KMS-11 (cell line): ENCODE results near the gene PGLYRP2.

Experiments
- H2AFZ ChIP-seq: fragments of 200-600 bp; sonication (generic); 2 replicates; pipeline ENCODE4 v1.6.1; 2016; ENCODE audit warnings: antibody characterized with exemption, mixed run types, low read depth
- H3K27ac ChIP-seq: fragments of 200-600 bp; sonication (generic); 2 replicates; pipeline ENCODE4 v1.6.1; 2016; ENCODE audit warnings: mild to moderate bottlenecking, mixed run types
- H3K27me3 ChIP-seq: fragments of 200-600 bp; sonication (generic); 2 replicates; pipeline ENCODE4 v1.6.1; 2017; ENCODE audit warnings: mild to moderate bottlenecking, low read depth, mixed run types, moderate library complexity; ENCODE audit not compliant: insufficient read depth
- H3K36me3 ChIP-seq: fragments of 200-600 bp; sonication (generic); 2 replicates; pipeline ENCODE4 v1.6.1; 2017; ENCODE audit warnings: mild to moderate bottlenecking, mixed run types; ENCODE audit not compliant: insufficient read depth
- H3K4me1 ChIP-seq: fragments of 200-600 bp; sonication (generic); 2 replicates; pipeline ENCODE4 v1.6.1; 2016; ENCODE audit warnings: mild to moderate bottlenecking, low read depth, mixed run types; ENCODE audit not compliant: poor library complexity, severe bottlenecking
- H3K4me2 ChIP-seq: fragments of 200-600 bp; sonication (generic); 2 replicates; pipeline ENCODE4 v1.7.0; 2016; ENCODE audit warnings: mild to moderate bottlenecking, mixed run types
- H3K4me3 ChIP-seq: fragments of 200-600 bp; sonication (generic); IDR thresholded peaks from 2 replicates; pipeline ENCODE4 v1.6.1; 2017; ENCODE audit warnings: low read depth, low read length, mixed read lengths; ENCODE audit not compliant: insufficient read depth
- H3K79me2 ChIP-seq: fragments of 200-600 bp; sonication (generic); 2 replicates; pipeline ENCODE4 v1.6.1; 2016; ENCODE audit warnings: low read depth, mixed run types; ENCODE audit not compliant: insufficient read depth
- H3K9ac ChIP-seq: fragments of 200-600 bp; sonication (generic); 2 replicates; pipeline ENCODE4 v1.6.1; 2016; ENCODE audit warnings: mild to moderate bottlenecking, mixed run types
- H4K20me1 ChIP-seq: fragments of 200-600 bp; sonication (generic); 2 replicates; pipeline ENCODE4 v1.6.1; 2016; ENCODE audit warnings: mild to moderate bottlenecking, mixed run types; ENCODE audit not compliant: insufficient read depth
- CTCF ChIP-seq: fragments of 200-600 bp; sonication (generic); conservative IDR thresholded peaks from 2 replicates; pipeline ENCODE4 v1.6.1; 2017; ENCODE audit warnings: low read depth, mild to moderate bottlenecking, antibody characterized with exemption, low read length, moderate library complexity, mixed read lengths

Gene PGLYRP2

DNA sequence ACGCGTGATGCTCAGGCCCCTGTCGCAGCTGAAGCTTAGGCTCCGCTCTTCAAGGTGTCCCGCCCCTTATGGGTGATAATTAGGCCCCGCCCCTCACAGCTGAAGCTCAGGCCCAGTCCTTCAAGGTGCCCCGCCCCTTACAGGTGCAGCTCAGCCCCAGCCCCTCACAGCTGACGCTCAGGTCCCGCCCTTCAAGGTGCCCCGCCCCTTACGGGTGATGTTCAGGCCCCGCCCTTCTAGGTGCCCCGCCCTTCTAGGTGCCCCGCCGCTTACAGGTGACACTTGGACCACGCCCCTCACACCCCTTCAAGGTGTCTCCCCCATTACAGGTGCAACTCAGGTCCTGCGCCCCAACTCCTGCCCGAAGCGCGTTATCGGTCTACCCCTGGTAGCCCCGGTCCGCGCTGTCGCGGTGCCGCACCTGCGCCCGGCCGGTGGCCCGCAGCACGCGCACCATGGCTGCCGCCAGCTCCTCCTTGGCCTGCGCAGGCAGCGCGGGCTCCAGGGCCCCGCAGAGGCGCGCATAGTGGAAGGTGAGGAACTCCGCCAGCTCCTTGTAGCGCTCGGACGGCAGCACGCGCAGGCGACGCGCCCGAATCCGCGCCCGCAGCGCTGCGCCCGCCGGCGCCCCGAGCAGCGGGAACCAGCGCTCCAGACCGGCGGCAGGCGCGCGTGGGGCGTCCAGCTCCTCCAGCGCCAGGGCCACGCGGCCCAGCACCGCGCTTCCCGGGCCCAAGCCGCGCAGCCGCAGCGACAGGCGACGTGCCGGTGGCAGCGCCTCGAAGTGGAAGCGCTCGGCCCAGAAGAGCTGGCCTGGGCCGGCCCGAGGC is 22.2 kb downstream of the PGLYRP2 start:
- Histone ChIP-seq H3K36me3 (no peaks in the 10 kb centered on the region), H3K4me3 (no peak overlapping the region), H3K4me2 (no peak overlapping the region), H3K27ac (no peak overlapping the region), H3K9ac (no peak overlapping the region), H3K79me2 (no peaks in the 10 kb centered on the region), H2AFZ (no peak overlapping the region), H3K27me3 (no peaks in the 10 kb centered on the region), H3K4me1 (no peaks in the 10 kb centered on the region), H4K20me1 (no peaks in the 10 kb centered on the region)
- no peak for TF ChIP-seq CTCF

DNA sequence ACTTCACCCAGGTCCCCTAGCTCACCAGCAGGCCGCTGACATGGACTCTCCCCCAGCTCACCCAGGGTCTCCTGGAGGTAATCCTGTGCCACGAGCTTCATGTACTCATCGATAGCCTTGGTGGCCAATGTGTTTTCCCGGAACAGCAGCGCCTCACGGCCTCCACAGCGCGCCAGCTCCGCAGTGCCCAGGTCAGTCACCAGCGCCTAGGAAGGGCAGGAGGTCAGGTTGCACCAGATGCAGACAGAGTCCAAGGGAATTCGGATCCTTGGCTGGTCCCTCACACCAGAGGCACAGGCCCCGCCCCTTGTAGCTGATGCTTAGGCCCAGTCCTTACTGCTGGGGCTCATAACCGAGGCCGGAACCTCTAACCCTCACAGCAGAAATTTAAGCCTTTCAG is 22.9 kb downstream of the PGLYRP2 start:
- Histone ChIP-seq H4K20me1 (no peaks in the 10 kb centered on the region), H2AFZ (no peak overlapping the region), H3K9ac (no peak overlapping the region), H3K4me2 (no peak overlapping the region), H3K4me3 (no peak overlapping the region), H3K79me2 (no peaks in the 10 kb centered on the region), H3K27me3 (no peaks in the 10 kb centered on the region), H3K36me3 (no peaks in the 10 kb centered on the region), H3K4me1 (no peaks in the 10 kb centered on the region), H3K27ac (no peak overlapping the region)
- no peak for TF ChIP-seq CTCF

DNA sequence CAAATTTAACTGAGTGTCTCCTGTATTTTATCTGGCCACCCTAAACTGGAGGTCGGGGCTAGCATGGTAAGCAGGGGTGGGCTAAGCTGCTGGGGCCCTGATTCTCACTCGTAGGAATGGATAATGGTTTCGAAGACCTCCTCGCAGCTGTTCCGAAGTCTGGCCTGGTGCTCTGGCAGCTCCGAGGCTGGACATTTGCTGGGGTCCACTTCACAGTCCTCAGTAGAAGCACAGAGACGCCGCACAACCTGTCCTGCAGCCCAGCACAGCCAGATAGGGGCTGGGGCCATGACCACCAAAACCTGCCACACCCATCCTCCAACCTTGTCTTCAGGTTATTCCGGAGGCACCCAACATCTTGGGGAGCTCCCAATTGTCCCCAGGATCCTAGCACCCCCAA is 23.3 kb downstream of the PGLYRP2 start:
- Histone ChIP-seq H3K4me3 (no peak overlapping the region), H3K4me1 (no peaks in the 10 kb centered on the region), H3K27ac (no peak overlapping the region), H2AFZ (no peak overlapping the region), H3K9ac (no peak overlapping the region), H3K27me3 (no peaks in the 10 kb centered on the region), H4K20me1 (no peaks in the 10 kb centered on the region), H3K36me3 (no peaks in the 10 kb centered on the region), H3K79me2 (no peaks in the 10 kb centered on the region), H3K4me2 (no peak overlapping the region)
- no peak for TF ChIP-seq CTCF

DNA sequence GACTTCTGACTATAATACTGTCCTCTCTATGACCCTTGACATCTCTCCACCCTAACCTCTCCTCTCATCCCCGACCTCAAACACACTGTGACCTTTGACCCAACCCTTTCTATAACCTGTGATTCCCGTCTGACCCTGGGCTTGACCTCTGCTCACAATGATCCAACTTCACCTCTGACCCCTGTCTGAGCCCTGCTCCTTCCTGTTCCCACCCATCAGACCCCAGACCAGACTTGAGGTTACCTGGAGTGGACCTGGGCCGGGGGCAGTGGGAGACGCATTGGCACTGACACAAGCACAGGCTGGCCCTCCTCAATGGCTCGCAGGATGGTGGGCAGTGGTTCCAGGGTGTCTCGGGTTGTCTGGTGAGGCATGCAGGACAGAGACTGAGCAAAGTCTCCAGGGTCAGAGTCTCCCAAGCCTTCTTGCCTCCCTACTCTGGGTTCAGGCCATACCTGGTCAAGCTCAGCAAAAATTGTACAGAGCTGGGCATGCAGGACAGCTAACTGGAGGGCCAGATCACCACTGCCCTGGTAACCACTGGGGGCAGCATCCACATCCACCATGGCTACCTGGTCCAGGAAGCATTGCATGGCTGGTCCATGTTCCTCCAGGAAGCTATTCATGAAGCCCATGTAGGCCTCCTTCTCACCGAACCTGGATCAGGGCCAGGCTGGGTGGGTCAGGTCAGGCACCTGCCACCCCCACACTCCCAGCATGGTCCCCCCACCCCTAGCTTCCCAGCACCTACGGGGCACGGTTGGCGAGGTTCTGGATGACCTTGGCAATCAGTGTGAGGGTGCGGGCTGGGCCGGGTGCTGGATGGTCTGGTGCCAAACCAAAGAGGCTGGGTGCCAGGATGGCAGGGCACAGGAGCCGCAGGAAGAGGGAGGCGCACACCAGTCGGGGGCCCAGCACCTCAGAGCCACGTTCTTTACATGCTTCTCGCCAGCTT is 25.1 kb downstream of the PGLYRP2 start:
- no peak overlapping the region for H3K27ac ChIP-seq
- H4K20me1 ChIP-seq: no peaks in the 10 kb centered on the region

More for the DNA sequence above, 25.1 kb downstream of the PGLYRP2 start:
- Histone ChIP-seq H3K79me2 (no peaks in the 10 kb centered on the region), H3K9ac (no peak overlapping the region), H3K4me2 (no peak overlapping the region), H3K36me3 (no peaks in the 10 kb centered on the region), H2AFZ (no peak overlapping the region), H3K4me1 (no peaks in the 10 kb centered on the region), H3K27me3 (no peaks in the 10 kb centered on the region), H3K4me3 (no peak overlapping the region)
- no peak for TF ChIP-seq CTCF
